Activated CD4-positive, alpha-beta T cell treated with anti-CD3 and anti-CD28 coated beads, Interleukin-10, Interleukin-2, amounts not matched to agents 100 ng/mL and 50 ng/mL, durations not matched to agents 16 hours and 8 hours (primary cell): ENCODE data around the gene ERGIC2.

Source experiments
- DNase-seq: peaks from one replicate; pipeline ENCODE4 v3.0.0-alpha.2; 2020

Gene ERGIC2

DNA sequence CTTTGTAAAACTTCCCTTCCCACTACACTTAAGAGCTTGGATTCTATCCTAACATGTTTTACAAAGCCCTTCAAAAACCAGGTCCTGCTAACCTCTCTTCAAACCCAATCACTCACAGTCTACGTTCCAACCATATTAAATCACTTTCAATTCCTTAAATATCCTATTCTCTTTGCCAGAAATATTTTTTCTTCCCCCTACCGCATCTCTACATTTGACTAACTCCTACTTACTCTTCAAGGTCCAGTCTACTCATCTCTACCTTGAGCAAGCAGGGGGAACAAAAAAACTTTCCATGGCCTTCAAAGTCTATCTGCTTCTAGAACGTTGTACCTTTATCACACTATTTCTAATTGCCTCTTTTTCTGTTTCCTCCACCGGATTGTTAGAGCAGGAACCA lies 6.1 kb downstream of the ERGIC2 start:
- no peak for DNase-seq

DNA sequence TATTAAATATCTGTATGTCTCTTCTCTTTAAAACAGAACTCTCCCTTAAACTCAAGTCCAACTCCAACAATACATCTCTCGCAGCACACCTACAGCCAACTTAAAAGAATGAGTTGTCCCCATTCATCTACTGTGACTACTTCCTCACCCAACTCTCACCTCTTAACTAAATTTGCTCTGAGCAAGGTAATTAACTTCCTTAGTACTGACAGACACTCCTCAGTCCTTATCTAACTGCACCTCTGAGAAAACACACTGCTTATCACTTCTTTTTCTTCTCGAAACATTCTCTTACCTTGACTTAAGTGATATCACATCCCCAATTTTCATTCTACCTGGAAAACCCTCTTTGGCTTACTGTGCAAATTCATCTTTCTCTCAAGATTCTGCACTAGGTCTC lies 7.0 kb downstream of the ERGIC2 start:
- no peak for DNase-seq

DNA sequence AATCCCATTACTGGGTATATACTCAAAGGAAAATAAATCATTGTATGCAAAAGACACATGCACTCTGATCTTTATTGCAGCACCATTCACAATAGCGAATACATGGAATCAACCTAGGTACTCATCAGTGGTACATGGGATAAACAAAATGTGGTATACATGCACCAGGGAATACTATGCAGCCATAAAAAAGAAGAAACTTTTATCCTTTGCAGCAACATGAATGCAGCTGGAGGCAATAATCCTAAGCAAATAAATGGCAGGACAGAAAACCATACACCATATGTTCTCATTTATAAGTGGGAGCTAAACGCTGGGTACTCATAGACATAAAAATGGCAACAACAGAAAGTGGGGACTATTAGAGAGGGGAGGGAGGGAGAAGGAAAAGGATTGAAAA lies 15.9 kb downstream of the ERGIC2 start:
- no peak for DNase-seq

DNA sequence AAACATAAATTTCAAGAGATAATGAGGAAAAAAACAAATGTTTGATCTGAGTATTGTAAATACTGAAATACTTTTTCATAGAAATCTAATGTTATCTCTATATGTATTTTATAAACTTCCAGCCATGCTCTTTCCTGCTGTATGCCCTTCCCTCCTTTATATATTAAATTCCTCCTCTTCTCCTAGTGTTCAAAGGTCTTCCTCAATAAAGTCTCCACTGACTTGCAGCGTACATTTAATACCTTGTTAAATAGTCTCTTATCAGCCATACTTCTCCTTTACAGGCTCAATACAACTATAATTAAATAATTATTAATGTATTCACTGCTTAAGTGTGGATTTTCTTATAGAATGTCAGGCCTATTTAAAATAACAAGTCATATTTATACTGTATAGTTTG lies 26.0 kb downstream of the ERGIC2 start:
- DNase-seq, result no peak

GRCh38 chr12:29350080-29350479 lies 30.9 kb downstream of the ERGIC2 start:
- DNase-seq, result no peak

GRCh38 chr12:29346769-29347421 lies 34.1 kb downstream of the ERGIC2 start:
- DNase-seq, result peak; percentile 12

DNA sequence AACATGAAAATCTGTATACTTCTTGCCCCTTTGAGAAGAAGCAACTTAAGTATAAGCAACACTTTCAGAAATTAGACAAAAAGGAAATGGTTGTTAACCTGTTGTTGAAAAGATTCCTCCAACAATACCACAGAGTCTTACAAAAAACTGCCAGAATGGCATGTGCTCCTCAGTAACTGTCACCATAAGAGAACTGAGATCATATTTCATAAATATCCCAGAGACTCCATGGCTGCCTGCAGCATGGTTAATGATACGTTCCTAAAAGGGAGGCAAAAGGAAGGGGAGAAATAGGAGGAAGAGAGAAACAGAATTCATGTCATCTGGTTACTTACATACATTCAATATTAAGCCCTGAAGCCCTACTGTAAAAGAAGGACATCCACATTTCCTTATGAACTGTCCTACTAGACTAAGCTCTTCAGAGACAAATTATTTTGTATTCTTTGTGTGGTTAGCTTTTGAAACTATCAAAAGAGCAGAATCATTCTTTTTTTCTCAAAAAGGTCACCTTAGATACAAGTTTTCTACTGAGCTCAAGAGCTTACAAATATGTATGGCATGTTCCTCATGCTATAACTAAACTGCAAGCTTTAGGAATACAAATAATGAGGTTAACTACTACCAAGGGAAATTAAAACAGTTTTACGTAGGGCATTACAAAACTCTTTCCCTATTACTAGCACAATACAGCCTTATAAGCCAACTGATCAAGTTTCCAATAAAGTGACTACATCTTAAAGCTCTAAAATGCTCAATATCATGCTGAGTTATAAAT lies 37.8 kb downstream of the ERGIC2 start:
- DNase-seq, result no peak

DNA sequence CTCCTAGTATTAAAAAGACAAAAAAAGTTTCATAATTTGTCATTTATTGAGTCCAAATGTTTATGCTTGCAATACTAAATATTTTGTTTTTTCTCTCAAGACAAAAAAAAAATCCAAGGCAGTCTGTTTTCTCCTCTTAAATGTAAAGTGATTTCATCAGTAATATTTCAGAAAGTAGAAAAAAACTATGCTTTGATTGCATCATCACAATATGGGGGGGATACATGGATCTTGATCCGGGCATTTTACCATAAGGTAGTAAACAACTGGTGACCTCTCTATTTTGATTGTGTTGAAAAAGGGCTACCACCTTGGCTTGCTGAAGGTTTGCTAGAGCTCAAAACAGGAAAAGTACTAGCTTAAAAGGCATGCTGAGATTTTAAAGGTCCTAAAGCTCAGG lies 43.6 kb downstream of the ERGIC2 start:
- DNase-seq, result no peak

DNA sequence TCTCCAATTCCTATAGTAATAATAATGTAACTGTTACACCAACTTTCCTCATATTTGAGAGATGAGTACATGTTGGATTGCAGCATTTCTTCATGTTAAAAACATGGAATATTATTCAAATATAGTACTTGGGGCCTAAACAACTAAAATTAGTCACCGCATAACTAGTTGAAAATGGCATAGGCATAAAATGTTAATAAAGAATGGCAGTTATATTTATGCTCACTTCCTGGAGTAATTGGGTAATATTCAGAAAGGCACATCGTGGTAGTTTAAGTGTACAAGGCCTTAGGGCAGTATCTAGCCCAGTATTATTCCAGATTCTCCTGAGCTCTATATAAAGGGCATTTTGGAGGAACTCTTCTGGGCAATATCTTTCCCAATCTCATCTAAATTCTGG lies 46.0 kb downstream of the ERGIC2 start:
- DNase-seq, result no peak

GRCh38 chr12:29333178-29333577 lies 47.8 kb downstream of the ERGIC2 start:
- DNase-seq, result no peak

DNA sequence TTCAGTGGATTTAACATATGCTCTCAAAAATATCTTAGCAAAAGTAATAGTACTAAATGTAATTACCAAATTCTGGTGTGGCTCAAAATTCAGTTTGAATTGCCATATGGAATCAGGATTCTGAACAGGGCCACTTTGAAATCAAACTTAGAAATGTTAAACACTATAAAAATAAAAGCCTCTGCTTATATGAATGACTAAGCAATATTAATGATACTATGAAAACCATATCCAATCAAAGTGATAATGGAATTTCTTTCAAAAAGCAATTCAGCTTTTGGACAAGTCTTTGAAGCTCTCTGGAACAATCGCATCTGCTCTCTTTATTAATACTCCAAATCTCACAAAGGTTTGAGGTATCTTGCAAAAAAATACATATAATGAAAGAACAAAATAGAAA lies 51.6 kb downstream of the ERGIC2 start:
- DNase-seq, result no peak

- DNase-seq, result no peak
Measured at GRCh38 chr12:29322157-29322556, 58.8 kb downstream of the ERGIC2 start.

DNA sequence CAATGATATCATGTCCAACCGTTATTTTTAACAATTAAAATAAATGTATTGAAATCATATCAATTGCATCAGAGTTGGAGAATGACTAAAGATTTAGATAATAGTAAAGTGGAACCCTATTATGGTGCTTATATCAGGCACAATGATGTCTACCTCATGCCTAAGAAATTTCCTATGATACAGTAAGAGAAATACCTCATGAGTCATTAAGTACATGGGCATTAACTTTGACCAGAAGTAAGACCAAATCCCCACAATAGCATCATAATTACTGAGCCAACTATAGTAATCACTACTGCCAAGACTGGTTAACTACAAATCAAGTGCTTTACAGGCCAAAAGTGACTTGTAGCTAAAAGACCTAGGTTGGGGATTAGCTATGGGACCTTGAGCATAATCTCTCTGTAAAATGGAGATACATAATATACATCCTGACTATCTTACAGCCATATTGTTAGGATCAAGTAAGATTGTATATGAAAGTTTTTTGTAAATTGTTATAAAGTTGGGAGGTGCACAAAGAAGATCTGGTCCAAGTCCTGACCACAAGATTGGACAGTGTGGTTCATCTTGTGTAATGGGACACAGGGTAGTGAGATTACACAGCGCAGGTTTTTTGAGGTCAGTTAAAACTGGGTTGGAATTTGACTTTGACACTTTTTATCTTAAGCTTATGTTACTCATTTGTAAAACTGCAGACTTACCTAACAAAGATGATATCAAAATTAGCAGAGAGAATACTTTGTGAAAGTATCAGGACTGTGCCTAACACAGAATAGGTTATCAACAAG lies 60.5 kb downstream of the ERGIC2 start:
- DNase-seq, result no peak

- peak; percentile 76 for DNase-seq
Measured at GRCh38 chr12:29317556-29318363, 63.2 kb downstream of the ERGIC2 start.

DNA sequence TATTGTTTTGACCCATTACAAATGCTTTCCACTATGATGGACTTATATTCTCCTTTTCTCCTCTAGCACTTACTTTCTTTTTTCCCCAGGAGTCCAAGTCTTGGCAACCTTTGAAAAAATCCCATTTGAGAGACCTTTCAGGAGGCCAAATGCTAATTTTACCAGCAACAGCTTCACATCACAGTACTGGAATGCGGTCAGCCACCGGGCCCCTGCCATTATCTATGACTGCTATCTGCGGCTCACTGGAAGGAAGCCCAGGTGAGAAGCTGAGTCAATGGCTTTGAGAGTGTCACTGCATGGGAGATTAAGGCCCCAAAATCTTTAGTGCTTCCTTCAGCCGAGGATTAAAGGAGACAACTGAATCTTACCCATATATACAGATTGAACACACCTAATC lies 64.2 kb downstream of the ERGIC2 start:
- no peak for DNase-seq

DNA sequence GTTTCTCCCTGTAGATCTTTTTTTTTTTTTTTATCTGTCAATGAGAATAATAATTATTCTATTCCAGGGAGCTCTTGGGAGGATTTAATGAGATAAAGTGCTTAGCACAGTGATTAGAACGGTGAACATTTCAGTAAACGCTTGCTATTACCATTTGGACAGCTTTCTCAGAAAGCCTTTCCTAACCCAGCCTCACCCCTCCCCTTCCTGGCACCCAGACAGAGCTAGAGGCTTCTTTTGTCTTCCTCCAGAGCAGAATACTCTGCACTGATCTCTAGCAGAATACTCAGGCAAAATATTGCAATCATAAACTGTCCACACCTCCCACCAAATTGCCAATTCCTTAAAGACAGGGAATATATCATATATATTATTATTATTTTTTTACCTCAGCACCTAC lies 66.6 kb downstream of the ERGIC2 start:
- no peak for DNase-seq

- no peak for DNase-seq
Measured at GRCh38 chr12:29310899-29311298, 70.1 kb downstream of the ERGIC2 start.

GRCh38 chr12:29309320-29309902 lies 71.6 kb downstream of the ERGIC2 start:
- no peak for DNase-seq

GRCh38 chr12:29306682-29307081 lies 74.3 kb downstream of the ERGIC2 start:
- no peak for DNase-seq

DNA sequence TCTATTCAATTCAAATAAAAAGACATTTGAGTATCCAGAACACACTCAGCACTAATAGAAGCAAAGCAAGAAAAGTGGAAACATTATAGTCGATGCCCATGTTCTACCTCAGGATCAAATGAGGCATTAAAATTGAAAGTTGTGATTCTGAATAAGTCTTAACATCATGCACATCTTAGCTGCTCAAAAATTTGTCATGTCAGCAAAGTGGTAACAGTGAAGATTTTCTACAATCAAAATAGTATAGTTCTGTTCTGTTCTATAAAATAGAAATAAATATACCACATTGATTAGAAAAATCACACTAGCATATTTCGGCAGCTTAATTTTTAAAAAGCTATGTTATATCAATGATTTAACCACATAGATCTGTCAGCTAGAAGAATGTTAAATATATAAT lies 74.7 kb downstream of the ERGIC2 start:
- no peak for DNase-seq

DNA sequence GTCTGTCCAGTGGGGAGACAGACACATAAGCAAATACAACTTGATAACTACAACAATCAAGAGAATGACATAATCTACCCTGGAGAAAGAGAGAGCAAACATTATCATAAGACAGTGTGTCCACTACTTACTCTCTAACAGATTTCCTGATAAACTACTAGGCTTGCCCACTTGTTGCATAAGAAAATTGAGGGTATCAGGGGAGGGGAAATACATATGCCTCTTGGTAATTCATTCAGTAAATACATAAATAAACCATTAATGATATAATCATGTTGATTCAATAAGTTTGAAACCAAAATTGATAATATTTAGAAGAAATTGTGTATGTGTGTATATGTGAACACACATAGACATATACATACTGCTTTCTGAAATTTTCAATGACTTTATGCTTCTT lies 76.6 kb downstream of the ERGIC2 start:
- DNase-seq, result no peak

DNA sequence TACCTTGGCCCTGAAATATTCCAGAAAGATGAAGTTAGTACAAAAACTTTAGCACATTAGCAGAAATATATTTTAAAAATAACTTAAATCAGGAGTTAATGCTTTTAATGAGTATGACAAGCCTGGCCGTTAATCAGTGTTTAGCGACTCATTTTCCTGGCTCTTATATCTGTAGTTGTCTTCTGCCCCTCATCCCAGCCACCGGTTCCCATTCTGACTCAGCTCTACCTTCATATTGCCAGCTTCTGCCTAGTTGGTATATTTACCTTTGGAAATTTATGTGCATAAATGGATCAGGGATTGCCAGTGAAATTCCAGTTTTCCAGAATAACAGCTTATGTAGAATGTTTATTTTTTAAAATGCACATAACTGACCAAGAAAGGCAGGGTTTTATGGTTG lies 79.9 kb downstream of the ERGIC2 start:
- no peak for DNase-seq

DNA sequence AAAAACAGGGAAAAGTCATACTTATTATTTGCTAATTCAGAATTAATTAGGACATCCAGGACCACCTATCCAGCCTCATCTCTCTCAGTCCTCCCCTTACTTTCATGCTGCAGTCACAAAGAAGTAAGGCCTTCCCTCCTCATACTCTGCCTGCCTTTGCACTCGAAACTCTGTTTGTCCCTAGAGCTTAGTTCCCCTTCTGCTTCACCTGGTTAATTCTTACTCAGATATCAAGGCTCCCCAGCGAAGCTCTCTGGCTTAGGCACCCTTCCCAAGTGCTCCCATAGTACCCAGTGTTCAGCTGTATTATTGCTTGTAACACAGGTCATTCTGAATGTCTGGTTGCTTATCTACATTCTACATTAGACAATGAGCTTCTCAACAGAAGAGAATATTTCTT lies 81.3 kb downstream of the ERGIC2 start:
- DNase-seq, result no peak
